Measurements from ENCODE around the gene KIF26B.

DNA sequence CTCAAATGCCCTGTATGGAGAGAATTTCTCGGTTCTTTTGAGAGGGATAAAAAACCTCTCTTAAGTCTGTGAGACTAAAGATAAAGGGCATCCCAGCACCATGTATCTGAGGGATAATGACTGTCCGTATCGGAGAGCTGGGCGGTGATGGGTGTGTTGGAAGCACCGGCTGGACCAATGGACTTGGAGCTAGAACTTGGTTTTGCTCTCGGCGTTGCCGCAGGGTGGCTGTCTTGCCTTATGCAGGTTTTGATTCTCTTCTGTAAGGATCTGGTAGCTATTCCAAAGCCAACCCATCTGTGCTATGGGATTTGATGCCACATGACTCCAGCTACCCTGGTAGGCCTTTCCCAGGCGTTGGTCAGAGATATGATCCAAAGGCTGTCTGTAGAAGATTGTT, 348.8 kb downstream of the KIF26B start:
- TF ChIP-seq CTCF (IDR thresholded peaks at IDR 0.05) (no peak), POLR2A (IDR thresholded peaks at IDR 0.05) (no peak)

Data from tibial nerve (tissue), 3 donors.